HG02642 (cell line): ENCODE data around the gene PLEKHA5.
"Not testable (repeated sequence)": the region's sequence is repeated elsewhere in the genome, so short reads cannot be mapped to it uniquely, and the experiment has no call there.

Experiments
- ATAC-seq: cut with Tn5 transposase; IDR thresholded peaks from one replicate; pipeline ENCODE4 v1.9.1; 2021; ENCODE audit warnings: mild to moderate bottlenecking; ENCODE audit not compliant: unreplicated experiment, poor library complexity

Gene PLEKHA5

DNA sequence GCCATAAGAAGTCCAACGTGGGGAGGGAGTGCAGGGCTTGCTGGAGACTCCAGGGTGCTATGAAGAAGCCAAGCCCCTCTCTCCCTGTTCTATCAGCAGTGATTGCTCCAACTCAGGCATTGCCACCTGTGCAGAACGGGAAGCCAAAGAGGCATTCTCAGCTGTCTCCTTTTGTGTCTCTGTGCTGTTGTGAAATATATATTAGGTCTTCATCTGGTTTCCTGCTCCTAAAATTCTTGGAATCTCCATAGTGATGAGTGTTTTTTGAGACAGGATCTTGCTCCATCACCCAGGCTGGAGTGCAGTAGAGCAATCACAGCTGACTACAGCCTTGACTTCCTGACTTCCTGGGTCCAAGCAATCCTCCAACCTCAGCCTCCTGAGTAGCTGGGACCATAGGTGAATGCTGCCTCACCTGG is 258.6 kb downstream of the PLEKHA5 start:
- ATAC-seq, result no peak

DNA sequence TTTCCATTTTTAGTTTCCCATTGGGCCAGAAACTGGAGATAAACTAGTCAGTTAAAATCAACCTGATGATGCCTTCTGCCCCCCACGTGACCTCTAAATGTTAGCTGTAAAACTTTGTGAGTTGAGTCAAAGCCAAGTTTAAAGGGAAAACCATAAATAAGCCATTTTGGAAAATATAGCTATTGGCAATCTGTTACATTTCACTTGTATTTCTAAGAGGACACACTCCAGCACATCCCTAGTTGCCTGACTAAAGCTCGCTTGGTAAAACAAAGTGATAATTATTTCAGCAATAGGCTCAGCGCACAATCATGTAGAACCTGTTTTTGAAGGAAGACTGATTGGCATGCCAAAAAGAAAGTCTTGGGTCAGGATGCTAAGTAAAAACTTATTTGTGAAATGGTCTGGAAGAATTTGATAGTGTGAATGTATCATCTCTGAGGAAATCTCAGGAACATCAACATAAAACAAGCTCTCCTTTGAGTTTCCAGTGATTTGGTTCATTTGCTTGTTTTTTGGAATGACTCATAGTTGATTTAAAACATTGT is 260.6 kb downstream of the PLEKHA5 start:
- ATAC-seq, result no peak

DNA sequence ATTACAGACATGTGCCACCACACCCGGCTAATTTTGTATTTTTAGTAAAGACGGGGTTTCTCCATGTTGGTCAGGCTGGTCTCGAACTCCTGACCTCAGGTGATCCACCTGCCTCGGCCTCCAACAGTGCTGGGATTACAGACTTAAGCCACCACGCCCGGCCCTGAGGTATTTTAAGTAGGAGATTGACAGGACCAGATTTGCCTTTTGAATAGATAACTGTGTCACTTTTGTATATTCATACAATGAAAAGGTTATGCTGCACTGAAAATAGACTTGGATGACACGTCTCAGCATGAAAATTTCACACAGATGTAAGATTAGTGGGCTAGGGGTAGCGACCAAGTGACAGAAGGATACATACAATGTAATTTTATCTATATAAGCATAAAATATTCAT is 263.1 kb downstream of the PLEKHA5 start:
- not testable (repeated sequence) for ATAC-seq

DNA sequence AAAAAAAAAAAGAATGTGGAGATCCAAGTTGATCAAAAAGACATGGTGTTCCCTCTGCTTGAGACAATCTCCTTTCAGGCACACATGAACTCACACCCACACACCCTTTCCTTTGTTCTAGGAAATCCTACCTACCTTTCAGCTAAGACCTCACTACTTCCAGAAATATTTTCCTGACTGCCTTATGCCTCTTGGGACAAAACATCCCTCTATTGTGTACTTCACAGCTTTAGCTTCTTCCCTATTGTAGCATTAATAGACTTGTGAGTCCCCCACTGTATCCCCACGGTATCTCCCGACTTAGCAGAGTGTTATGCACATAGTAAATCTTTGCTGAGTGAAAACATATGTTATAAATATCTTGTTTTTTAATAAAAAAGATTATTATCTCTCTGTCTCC is 264.9 kb downstream of the PLEKHA5 start:
- ATAC-seq, result no peak

DNA sequence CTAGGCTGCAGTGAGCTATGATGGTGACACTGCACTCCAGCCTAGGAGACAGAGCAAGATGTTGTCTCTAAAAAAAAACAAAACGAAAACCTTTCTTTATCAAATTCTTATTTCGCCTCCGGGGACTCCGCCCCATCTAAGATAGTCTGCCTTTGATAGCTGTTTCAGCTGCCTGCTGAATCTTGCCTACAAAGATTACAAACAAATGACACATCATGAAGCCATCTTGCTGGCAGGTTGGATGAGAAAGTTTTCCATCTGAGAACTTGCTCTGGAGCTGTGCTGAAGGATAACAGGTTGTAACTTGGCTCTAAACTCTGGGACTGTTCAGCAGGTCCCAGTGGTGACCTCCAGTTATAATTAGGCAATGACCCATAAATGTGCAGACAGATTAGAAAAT is 268.0 kb downstream of the PLEKHA5 start:
- no peak for ATAC-seq

DNA sequence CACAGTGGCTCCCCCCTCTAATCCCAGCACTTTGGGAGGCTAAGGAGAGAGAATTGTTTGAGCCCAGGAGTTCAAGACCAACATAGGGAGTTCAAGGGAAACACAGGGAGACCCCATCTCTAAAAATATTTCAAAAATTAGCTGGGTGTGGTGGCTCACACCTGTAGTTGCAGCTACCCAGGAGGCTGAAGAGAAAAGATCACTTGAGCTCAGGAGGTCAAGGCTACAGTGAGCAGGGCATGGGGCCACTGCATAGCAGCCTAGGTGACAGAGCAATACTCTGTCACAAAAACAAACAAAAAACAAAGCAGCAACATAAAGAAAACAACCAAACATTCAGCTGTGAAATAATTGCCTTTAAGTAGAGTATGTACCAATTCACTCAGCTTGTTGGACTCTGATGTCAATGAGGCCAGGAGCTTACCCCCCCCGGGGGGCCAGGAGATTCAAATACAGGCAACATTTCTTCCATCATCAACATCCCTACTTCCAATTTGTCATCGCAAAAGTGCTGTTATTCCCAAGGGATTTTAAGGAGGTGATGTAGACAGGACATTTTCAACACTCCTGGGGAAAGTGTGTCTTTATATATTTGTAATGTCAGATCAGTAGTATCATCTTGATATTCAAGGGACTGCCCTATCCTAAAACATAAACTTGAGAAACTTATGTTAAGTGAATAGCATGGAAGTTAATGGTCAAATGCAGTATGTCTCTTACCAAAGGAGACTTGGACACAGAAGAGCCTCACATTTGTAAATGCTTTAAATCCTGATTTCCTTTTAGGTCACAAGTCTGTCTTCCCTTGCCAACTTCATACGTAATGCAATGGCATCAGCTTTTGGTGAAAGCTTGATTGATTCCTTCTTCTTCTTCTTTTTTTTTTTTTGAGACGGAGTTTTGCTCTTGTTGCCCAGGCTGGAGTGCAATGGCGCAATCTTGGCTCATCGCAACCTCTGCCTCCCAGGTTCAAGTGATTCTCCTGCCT is 269.1 kb downstream of the PLEKHA5 start:
- ATAC-seq, result no peak

DNA sequence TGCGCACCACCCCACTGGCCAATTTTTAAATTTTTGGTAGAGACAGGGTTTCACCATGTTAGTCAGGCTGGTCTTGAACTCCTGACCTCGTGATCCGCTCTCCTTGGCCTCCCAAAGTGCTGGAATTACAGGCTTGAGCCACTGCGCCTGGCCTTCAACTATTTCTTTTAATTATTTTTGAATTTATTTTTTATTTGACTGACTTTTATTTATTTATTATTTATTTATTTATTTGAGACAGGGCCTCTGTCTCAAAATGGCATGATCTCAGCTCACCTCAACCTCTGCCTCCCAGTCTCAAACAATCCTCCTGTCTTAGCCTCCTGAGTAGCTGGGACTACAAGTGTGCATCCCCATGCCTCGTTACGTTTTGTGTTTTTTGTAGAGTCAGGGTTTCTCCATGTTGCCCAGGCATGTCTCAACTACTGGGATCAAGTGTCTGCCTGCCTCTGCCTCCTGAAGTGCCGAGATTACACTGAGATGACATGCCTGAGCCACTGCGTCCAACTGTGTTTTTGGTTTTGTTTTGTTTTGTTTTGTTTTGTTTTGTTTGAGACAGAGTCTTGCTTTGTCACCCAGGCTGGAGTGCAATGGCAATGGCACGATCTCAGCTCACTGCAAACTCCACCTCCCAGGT is 271.2 kb downstream of the PLEKHA5 start:
- not testable (repeated sequence) for ATAC-seq

DNA sequence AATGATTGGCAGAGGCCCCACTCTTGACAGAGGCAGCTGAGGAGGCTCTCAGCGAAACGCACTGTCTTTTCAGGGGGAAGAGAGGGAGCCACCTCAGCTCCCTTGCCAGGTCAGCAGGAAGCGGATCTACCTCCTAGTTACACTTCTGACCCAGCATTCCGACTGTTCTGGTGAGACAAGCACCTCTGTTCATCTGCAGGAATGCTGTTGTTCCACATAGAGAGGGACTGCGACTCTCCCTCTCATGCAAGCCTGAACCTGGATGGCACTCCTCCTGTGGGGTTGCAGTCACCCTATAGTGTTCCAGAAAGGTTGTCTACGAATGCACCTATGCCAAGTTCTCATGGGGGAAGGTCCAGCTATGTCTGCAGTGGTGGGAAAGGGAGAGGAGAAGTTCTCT is 272.7 kb downstream of the PLEKHA5 start:
- no peak for ATAC-seq

DNA sequence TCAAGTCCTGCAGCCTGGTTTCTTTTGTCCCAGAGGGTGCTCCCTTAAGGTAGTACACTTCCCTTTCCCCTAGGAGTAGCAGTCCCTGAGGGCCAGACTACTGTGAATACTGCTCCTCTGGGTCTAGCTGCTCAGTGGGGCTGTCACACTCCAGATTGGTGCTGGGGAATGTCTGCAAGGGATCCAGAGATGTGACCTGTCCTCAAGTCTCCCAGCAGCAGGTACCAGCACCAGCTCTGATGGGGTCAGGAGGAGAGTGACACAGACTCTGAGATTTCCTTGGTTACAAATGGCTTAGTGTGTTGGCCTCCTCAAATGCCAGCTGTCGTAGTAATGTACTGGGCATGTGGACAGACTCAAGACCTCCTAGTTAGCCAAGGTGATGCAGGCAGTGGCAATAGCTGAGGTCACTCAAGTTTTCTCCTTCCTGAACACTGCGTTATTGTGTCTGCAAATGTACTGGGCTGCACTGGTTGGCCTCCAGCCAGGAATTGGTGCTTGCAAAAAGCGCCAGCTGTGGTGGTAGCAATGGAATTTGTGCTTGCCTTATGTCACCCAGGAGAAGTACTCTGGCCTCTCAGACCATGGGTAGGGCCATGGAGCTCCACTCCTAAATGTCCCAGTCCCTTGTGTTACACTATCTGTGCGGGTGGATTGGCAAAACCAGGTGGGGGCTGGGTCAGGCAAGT is 273.4 kb downstream of the PLEKHA5 start:
- no peak for ATAC-seq

DNA sequence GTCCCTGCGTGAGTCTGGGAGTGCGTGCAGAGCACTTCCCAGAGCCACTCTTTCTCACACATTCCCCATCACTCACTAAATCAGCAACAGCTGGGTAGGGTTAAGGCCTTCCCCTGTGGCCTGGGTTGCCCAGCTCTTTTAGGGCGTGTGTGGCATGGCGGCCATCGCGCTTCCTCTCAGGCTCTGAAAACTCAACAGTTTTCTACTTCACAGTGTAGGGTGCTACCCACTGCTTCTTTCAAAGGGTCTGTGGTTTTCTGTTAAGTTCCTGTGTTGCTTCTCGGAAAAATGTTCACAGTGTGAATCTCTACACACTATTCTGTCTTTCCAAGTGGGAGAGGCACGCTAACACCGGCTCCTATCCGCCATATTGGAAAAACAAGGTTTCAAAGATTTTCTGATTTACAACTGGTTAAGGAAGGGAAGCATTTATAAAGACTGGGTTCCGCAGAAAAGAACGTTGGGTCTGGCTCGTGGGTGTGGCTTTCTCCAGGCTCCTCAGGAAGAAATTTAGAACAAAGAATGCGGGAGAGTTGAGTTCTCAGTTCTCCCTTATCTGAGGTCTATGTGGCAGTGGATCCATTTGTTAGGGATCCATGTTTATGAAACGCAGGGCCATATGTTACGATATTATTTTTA is 274.8 kb downstream of the PLEKHA5 start:
- no peak for ATAC-seq

DNA sequence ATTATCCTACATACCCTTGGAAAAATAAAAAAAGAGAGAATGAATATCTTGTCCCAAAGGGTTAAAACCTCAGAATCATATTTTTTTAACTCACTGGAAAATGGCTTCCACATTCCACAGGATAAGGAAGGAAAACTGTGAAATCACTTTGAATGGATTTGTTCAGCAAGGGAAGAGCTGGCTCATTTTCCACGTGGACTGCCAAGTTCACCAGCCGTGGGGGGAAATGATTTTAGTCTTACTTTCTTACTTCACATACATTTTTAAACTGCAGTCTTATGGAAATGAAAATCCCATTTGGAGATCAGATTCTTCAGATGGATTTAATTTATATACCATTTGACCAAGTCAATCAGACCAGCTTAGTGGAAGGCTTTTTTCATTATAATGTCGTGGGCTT is 279.8 kb downstream of the PLEKHA5 start:
- no peak for ATAC-seq

DNA sequence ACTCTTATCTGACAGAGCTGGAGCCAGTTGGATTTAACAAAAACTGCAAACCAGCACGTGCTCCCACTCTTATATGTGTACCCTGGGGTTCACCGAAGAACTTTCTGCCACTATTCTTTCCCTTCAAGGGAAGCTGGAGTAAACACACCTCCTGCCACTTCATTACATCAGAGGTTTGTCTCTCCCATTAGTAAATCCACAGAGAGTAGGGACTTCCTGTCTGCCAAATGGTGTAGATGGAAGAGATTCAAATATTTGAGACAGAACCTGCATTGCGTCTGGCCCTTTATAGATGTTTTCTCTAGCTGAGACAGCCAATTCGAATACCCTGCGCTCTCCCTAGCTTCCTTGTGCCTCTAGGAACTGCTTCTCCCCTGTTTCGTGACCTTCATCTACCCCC is 280.7 kb downstream of the PLEKHA5 start:
- no peak for ATAC-seq

DNA sequence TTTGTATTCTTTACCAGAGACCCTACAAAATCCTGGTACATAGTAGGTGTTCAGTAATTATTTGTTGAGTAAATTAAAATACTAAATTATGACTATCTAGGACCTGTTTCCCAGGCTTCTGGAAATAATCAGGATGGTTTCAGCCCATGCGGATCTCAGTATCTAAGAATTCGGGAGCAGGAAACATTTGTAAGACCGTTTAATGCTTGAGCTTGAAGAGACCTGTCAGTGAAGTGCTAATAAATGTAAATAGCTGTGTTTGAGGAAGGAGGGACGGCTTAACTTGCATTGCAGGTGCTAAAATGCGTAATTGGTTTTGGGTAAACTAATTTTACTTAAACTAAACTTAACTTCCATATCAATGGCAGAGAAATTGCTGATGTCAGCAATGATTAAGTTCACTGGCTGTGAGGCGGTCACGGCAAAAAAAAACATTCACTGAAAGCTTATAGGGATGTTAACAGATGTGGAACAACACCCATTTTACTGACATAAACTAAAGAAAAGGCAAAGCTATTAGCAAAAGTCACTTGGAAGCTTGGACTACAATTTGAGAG is 281.2 kb downstream of the PLEKHA5 start:
- ATAC-seq, result no peak

DNA sequence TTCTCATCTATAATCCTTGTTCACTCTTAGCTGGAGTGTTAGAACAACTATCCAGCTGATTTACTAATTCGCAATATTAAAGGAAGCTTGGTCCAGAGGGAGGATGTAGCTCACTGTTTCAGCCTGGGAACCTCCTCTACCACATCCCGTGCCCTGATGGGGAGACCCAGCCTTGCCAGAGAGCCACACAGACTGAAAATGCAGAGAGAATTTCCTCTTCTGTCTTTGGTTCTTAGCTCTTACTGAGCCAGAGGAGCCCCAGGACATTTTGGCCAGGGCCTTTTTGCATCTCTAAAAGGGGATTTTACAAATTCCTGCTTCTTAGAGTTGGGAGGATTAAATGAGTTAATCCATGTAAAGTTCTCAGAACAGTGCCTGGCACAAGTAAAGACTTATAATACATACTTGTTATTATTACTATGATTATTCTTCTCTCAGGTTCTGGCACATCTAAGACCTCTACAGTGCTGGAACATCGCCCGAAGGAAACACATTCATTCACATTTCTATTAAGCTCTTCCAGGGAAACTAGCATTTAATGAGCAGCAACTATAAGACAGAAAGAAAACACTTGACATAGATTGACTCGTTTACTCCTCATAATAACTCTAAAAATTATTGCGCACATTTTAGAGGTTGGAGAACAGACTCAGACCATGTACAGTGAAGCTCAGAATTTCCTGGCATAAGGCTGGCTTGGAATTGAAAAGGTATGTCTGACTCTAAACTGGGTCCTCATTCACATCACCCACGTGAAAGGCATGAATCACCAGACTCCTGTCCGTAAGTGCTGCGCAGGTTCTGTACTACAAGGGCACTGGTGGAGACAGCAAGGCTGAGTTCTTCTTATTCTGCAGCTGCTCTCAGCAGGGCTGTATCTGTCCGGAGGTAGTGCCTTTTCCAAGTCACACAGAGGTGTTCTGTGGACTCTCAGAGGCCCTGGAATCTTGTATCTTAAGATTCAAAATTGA is 282.0 kb downstream of the PLEKHA5 start:
- no peak for ATAC-seq

DNA sequence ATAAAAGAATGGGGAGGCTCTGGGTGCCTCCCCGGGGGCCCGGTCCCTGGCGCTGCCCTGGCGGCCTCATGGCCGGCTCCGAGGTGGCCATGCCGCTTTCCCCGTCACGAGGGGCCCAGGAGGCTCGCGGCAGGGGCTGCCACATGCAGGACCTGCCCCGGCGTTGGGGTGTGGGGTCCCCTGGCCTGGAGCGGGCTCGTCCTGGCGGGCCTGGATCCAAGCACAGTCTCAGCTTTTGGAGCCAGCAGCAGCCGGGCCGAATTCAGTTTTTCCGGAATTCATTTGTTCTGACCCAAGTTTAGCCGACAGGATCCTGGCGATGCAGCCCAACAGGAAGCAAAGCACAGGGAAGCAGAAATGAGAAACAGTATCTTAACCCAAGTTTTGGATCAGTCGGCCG is 283.3 kb downstream of the PLEKHA5 start:
- ATAC-seq, result no peak

DNA sequence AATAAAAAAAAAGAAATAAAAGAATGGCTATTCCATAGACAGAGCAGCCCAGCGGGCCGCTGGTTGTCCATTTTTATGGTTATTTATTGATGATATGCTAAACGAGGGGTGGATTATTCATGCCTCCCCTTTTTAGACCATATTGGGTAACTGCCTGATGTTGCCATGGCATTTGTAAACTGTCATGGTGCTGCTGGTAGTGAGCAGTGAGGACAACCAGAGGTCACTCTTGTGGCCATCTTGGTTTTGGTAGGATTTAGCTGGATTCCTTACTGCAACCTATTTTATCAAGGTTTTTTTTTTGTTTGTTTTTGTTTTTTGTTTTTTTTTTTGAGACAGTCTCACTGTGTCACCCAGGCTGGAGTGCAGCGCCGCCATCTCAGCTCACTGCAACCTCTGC is 284.0 kb downstream of the PLEKHA5 start:
- ATAC-seq, result not testable (repeated sequence)

DNA sequence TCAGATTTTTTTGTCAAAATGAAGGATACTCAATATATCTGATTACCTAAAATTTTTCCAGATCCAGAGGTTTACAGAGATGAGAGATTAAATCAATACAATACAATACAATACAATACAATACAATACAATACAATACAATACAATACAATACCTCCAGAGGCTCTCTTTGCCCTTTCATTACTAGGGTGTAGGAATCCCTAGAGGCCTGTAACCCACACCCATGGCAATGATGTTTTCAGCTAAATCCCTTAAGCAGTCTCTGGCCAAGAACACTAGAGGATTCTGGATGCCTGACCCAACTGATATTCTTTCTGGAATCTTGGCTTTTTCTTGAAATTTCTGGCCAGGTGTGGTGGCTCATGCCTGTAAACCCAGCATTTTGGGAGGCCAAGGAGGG is 286.0 kb downstream of the PLEKHA5 start:
- ATAC-seq, result no peak

DNA sequence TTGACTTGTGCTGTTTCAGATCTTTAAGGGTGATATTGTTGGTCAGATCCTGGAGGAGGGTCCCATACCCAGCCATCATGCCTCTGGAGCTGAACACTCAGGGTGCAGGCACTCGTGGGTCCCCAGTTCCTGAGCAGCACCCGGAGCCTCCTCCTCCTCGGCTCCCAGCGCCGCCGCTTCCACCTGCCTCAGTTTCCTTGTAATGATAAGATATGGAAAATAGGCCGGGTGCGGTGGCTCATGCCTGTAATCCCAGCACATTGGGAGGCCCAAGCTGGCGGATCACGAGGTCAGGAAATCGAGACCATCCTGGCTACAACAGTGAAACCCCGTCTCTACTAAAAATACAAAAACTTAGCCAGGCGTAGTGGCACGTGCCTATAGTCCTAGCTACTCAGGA is 289.6 kb downstream of the PLEKHA5 start:
- no peak for ATAC-seq
